Measurements from ENCODE around the gene CASP6.

Gene CASP6

GRCh38 chr4:109730619-109731545 is 27.6 kb upstream of the CASP6 start:
- peak; percentile 44 for DNase-seq
- TF ChIP-seq POLR2A (IDR thresholded peaks at IDR 0.05; ENCODE audit: low read length) (no peak), GATA1 (IDR thresholded peaks at IDR 0.05; ENCODE audit: low read depth, low read length) (no peak)

GRCh38 chr4:109729718-109730618 is 26.7 kb upstream of the CASP6 start, which contains the start of gene PLA2G12A:
Gene PLA2G12A (minus strand): TSS chr4:109730070. CDS start chr4:109729809, 261 bp downstream.
- DNase-seq = peak; percentile 83 to 92
- TF ChIP-seq GATA1 (IDR thresholded peaks at IDR 0.05; ENCODE audit: low read depth, low read length) (no peak), POLR2A (IDR thresholded peaks at IDR 0.05; ENCODE audit: low read length) (peak; percentile 45)

- peak; percentile 66 to 76 for DNase-seq
- TF ChIP-seq GATA1 (IDR thresholded peaks at IDR 0.05; ENCODE audit: low read depth, low read length) = no peak
- no peak for TF ChIP-seq POLR2A (IDR thresholded peaks at IDR 0.05; ENCODE audit: low read length)
These were observed 26.0 kb upstream of the CASP6 start for GRCh38 chr4:109729117-109729717.

- peak; percentile 32 to 45 for DNase-seq
- TF ChIP-seq POLR2A (IDR thresholded peaks at IDR 0.05; ENCODE audit: low read length) = no peak
- TF ChIP-seq GATA1 (IDR thresholded peaks at IDR 0.05; ENCODE audit: low read depth, low read length) = no peak
These were observed 25.1 kb upstream of the CASP6 start for GRCh38 chr4:109728385-109728784.

GRCh38 chr4:109723110-109723509 is 19.9 kb upstream of the CASP6 start:
- no peak for DNase-seq
- TF ChIP-seq POLR2A (IDR thresholded peaks at IDR 0.05; ENCODE audit: low read length) (no peak), GATA1 (IDR thresholded peaks at IDR 0.05; ENCODE audit: low read depth, low read length) (no peak)

GRCh38 chr4:109722357-109722756 is 19.1 kb upstream of the CASP6 start:
- no peak for DNase-seq
- TF ChIP-seq POLR2A (IDR thresholded peaks at IDR 0.05; ENCODE audit: low read length) (no peak), GATA1 (IDR thresholded peaks at IDR 0.05; ENCODE audit: low read depth, low read length) (no peak)

GRCh38 chr4:109721033-109721432 is 17.8 kb upstream of the CASP6 start:
- DNase-seq = peak in 1 of 2 experiments; percentile 34
- TF ChIP-seq GATA1 (IDR thresholded peaks at IDR 0.05; ENCODE audit: low read depth, low read length) = no peak
- TF ChIP-seq POLR2A (IDR thresholded peaks at IDR 0.05; ENCODE audit: low read length) = no peak

- DNase-seq = no peak
- no peak for TF ChIP-seq POLR2A (IDR thresholded peaks at IDR 0.05; ENCODE audit: low read length)
- TF ChIP-seq GATA1 (IDR thresholded peaks at IDR 0.05; ENCODE audit: low read depth, low read length) = no peak
These were observed 16.4 kb upstream of the CASP6 start for GRCh38 chr4:109719604-109720003.

GRCh38 chr4:109718759-109719158 is 15.5 kb upstream of the CASP6 start:
- no peak for DNase-seq
- TF ChIP-seq POLR2A (IDR thresholded peaks at IDR 0.05; ENCODE audit: low read length) (no peak), GATA1 (IDR thresholded peaks at IDR 0.05; ENCODE audit: low read depth, low read length) (no peak)

GRCh38 chr4:109713500-109713899 is 10.3 kb upstream of the CASP6 start:
- DNase-seq = no peak
- TF ChIP-seq GATA1 (IDR thresholded peaks at IDR 0.05; ENCODE audit: low read depth, low read length) (no peak), POLR2A (IDR thresholded peaks at IDR 0.05; ENCODE audit: low read length) (no peak)

GRCh38 chr4:109708990-109709389 is 5.7 kb upstream of the CASP6 start:
- DNase-seq = no peak
- TF ChIP-seq POLR2A (IDR thresholded peaks at IDR 0.05; ENCODE audit: low read length) (no peak), GATA1 (IDR thresholded peaks at IDR 0.05; ENCODE audit: low read depth, low read length) (no peak)

- TF ChIP-seq POLR2A (IDR thresholded peaks at IDR 0.05; ENCODE audit: low read length) (no peak), GATA1 (IDR thresholded peaks at IDR 0.05; ENCODE audit: low read depth, low read length) (no peak)
- no peak for DNase-seq
These were observed 5.2 kb upstream of the CASP6 start for GRCh38 chr4:109708435-109708834.

- no peak for DNase-seq
- TF ChIP-seq POLR2A (IDR thresholded peaks at IDR 0.05; ENCODE audit: low read length) (no peak), GATA1 (IDR thresholded peaks at IDR 0.05; ENCODE audit: low read depth, low read length) (no peak)
These were observed 568 bp upstream of the CASP6 start for GRCh38 chr4:109703664-109704361.

Measured in erythroblast (primary cell).